HUDEP-2 (cell line): ENCODE measurements around the gene TCN2.
"Not testable (repeated sequence)": the region's sequence is repeated elsewhere in the genome, so short reads cannot be mapped to it uniquely, and the experiment has no call there.

ENCODE experiments used
- DNase-seq, 76 experiments: peaks; one replicate each; lab custom pipeline; 2025; ENCODE audit not compliant: unreplicated experiment in 76 of 76; lab: John Stamatoyannopoulos, UW

Gene TCN2

GRCh38 chr22:30574997-30575671 is 31.8 kb upstream of the TCN2 start:
- no peak for DNase-seq

GRCh38 chr22:30575859-30576258 is 31.1 kb upstream of the TCN2 start:
- DNase-seq = no peak

GRCh38 chr22:30578481-30578880 is 28.5 kb upstream of the TCN2 start:
- no peak for DNase-seq

- no peak for DNase-seq
Measured at GRCh38 chr22:30580896-30581295, 26.1 kb upstream of the TCN2 start.

- DNase-seq = no peak
Measured at GRCh38 chr22:30582051-30582450, 24.9 kb upstream of the TCN2 start.

- DNase-seq = no peak
Measured at GRCh38 chr22:30582788-30583545, 24.0 kb upstream of the TCN2 start.

GRCh38 chr22:30584441-30584840 is 22.5 kb upstream of the TCN2 start:
- no peak for DNase-seq

GRCh38 chr22:30586414-30586813 is 20.6 kb upstream of the TCN2 start:
- DNase-seq = no peak

- DNase-seq = peak in 8 of 76 experiments; percentile 10 to 32 (median 24)
Measured at GRCh38 chr22:30591191-30591587, 15.8 kb upstream of the TCN2 start.

- peak in 75 of 76 experiments; percentile 19 to 97 (median 92) for DNase-seq
Measured at GRCh38 chr22:30591588-30592359, 15.2 kb upstream of the TCN2 start, which contains the start of gene PES1. TSS of gene PES1 (minus strand) at chr22:30591910. CDS start at chr22:30591833, 77 bp downstream.

GRCh38 chr22:30592360-30592713 is 14.6 kb upstream of the TCN2 start:
- not testable (repeated sequence) for DNase-seq

- no peak for DNase-seq
Measured at GRCh38 chr22:30596199-30596598, 10.8 kb upstream of the TCN2 start.

- no peak for DNase-seq
Measured at GRCh38 chr22:30596886-30597285, 10.1 kb upstream of the TCN2 start.

- no peak for DNase-seq
Measured at GRCh38 chr22:30598986-30599385, 8.0 kb upstream of the TCN2 start.

- DNase-seq = no peak
Measured at GRCh38 chr22:30600921-30601320, 6.1 kb upstream of the TCN2 start.

GRCh38 chr22:30601464-30601863 is 5.5 kb upstream of the TCN2 start:
- DNase-seq = no peak

GRCh38 chr22:30602049-30602448 is 4.9 kb upstream of the TCN2 start:
- peak in 25 of 76 experiments; percentile 5 to 55 (median 22) for DNase-seq

- no peak for DNase-seq
Measured at GRCh38 chr22:30603801-30604200, 3.2 kb upstream of the TCN2 start.

- DNase-seq = no peak
Measured at GRCh38 chr22:30604723-30605122, 2.3 kb upstream of the TCN2 start.

- DNase-seq = peak in 41 of 76 experiments; percentile 4 to 57 (median 29)
Measured at GRCh38 chr22:30605449-30606110, 1.4 kb upstream of the TCN2 start.
